ENCODE results near the gene SAMD14.
A peak's percentile ranks its signal among the peaks of the same experiment; 100 is the strongest.

Gene SAMD14

DNA sequence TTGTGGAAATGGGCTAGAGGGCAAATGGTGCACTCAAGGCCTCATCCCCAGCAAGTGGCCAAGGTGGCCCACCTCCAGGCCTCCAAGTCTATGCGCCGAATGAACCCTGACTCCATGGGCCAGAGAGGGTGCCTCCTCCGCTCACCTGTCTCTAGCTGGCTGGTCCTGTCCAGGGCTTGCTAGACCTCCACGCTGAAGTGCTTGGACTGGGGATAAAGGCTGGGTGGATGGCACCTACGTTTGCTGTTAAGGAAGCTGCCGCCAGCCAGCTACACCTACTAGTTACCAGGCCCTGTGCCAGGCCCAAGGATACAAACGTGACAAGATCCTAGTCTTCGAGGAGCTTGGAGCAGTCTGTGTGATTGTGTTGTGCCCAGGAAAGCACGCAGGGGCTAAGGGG lies 35.1 kb upstream of the SAMD14 start:
- no peak for DNase-seq (ENCODE audit: low read depth in 2 of 2)

DNA sequence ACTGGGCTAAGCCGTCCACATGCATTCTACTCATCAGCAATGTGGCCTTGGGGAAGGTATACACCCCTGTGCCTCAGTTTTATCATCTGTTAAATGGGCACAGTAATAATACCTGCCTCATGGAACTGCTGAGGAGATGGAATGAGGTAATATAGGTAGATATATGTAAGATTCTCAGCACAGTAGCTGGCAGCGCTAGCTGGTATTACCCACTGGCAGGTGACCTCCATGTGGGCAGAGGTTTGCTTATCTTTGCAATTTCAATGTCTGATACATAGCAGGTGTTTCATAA lies 34.7 kb upstream of the SAMD14 start:
- no peak for DNase-seq (ENCODE audit: low read depth in 2 of 2)

DNA sequence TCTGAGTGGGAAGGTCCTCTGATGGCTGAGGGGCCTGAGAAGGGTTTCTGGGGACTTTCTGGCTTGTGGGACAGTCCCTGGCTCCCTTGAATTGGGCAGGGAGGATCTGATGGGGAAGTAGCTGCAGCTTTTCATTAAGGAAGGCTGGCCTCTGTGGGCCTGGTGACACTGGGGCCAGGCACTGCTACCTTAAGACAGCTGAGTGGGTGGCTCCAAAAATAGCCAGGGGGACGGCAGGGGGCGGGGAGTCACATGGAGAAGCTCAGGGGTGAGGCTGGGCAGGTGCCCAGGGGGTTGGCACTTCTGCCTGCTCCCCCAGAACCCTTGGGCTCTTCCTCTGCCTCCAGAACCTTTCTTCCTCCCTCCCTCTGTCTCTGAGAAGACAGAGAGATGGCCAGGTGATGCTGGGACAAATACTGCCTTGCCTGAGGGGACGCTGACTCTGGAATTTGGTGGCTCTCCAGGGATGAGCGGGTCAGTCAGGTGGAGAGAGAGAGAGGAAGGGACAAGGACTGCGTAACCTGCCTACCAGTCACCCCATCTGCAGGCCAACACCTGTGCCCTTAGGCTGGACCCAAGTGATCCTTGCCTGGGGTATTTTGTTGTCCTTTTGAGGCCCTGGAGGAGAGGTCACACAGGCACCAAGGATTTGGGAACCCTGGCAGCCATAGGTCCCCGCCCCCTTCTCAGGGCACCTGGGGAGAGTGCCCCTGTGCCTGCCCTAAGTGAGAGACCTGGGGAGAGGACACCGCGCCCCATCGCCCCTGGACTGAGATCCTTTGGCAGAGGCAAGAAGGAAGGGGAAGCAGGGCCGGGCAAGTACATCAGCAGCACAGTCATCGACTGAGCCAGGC lies 34.1 kb upstream of the SAMD14 start:
- DNase-seq (ENCODE audit: low read depth in 2 of 2), result no peak

DNA sequence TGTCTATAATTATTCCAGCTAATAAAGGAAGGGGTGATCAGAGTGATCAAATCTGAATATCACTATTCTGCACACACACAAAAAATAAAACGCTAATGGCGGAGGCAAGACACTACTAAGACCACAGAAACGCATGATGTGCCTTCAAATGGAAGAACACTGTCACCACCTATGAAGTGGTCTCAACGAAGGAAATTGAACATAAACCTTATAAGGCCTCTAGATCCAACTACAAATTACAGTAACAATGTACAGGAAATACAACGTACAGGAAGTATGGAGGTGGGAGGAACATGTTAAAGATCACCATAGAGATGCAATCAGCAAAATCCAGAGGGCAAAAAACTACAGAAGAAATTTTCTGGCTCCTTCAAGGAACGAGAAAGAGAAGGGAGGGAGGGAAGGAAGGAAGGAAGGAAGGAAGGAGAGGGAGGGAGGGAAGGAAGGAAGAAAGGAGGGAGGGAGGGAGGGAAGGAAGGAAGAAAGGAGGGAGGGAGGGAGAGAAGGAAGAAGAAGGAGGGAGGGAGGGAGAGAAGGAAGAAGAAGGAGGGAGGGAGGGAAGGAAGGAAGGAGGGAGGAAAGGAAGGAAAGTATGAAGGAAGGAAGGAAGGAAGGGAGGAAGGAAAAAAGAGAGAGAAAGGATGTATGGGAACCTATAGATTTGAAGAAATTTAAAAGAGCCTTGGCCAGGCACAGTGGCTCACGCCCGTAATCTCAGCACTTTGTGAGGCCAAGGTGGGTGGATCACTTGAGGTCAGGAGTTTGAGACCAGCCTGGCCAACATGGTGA lies 32.7 kb upstream of the SAMD14 start:
- no peak for DNase-seq (ENCODE audit: low read depth in 2 of 2)

DNA sequence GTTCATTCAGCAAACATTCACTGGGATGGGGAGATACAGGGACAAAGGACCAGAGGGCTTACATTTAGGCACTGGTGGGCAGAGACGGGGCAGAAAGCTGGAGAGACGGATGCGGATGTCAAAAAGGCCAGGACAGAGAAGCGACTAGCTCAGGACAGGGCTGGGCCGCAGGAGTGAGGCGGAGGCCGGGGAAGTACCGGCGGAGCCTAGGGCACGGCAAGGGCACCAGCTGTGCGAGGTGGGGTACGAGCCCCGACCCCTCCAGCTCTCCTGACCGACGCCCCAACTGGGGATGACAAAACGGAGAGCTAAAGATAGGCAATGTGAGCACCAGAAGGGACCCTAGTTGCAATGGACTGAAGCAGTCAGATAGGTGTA lies 31.9 kb upstream of the SAMD14 start:
- DNase-seq (ENCODE audit: low read depth in 2 of 2), result no peak

DNA sequence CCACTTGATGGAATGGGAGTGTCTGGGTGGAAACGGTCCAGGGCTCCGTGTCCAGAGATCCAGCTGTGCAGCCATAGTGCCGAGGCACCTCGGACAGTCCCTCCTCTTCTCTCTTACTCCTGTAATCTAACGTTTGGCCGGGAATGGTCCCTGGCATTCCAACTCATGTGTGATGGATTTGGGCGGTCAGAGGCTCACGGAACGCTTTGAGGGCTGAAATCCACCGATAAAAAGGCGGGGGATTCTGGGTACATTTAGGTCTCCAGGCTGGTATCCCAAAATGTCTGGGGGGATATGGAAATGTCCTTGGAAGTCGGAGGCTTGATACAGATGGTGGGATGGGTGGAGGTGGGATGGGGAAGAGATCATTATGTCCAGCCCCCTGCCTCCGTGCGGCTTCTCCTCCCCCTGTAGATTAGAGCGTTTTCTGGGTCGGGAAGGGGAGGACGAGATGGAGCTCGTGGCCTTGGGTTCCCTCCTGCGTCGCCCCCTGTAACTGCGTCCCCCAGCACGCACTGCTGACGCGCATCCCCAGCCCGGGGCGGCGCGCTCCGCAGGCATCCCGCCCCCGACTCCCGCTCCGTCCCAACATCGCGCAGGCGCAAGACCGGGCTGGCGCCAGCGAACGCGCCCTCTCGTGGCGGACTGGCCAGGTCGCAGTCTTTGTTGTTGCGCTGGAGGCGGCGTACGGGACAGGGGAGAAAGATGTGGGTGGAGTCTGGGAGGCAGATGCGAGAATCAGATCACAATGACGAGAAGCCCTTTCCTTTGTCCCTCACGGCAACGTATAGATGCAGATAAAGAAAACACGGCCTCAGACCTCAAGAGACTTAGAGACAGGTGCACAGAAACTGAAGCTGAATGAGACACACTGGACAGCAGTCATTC lies 31.3 kb upstream of the SAMD14 start:
- peak; percentile 87 to 91 for DNase-seq (ENCODE audit: low read depth in 2 of 2)

DNA sequence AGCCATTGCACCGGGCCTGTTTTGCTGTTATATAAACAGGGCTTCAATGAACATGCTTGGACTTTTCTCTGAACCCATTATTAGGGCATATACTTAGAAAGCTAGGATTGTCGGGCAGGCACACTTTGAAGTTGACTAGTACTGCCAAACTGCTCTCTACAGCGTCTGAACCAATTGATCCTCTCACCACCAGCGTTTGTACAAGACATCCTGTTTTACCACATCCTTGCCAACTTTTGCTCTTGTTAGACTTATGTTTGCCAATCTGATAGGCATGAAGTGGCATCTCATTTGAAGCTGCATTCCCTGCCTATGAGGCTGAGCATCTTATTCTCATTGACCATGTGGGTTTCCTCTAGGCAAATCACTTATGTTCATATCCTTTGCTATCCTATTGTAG lies 27.9 kb upstream of the SAMD14 start:
- DNase-seq (ENCODE audit: low read depth in 2 of 2), result no peak

DNA sequence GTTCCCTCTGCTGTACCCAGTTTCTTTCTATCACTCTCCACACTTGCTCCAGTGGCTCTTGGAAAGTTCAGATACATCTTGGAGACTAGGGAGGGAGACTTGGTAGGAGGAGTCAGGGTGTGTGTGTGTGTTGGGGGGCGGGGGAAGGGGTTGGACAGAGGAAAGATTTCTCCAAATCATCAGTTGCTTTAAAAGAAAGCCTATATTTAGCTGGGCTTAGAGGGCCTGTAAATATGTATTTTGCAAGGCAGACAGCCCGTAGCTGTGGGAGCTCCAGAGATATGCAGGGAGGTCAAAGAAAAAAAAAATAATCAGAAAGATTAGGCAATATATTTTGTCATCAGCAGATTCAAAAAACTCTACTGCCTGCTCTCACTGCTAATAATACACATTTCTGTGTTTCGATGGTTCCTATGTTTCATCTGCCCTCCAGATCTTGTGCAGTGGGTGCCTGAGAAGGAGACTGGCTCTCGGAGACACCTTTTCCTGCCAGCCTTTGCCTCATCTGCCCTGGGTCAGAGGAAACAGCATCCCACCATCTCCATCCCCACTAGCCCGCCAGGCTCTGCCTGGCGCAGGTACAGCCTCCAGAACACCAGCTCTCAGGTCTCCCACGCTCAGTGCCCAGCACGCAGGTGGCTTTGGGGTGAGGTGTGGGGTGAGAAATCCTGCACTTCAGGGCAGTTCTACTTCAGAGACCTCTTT lies 25.3 kb upstream of the SAMD14 start:
- DNase-seq (ENCODE audit: low read depth in 2 of 2), result no peak

DNA sequence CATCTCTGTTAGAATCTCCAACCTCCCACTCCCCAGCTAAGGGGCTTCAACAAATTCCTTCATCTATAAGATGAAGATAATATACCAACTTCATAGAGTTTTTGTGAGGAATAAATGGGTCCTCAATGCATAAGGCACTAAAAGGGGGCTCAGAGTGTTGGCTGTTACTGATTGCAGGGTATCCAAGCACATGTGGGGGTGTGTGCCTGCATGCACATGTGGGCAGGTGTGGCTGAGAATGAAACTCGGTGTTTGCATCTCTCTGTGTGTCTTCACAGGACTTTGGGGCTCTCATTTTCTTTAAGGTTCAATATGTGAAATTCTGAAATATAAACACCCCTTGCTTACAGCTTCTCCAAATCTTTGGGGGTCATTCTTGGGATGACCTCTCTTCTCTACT lies 24.6 kb upstream of the SAMD14 start:
- no peak for DNase-seq (ENCODE audit: low read depth in 2 of 2)

DNA sequence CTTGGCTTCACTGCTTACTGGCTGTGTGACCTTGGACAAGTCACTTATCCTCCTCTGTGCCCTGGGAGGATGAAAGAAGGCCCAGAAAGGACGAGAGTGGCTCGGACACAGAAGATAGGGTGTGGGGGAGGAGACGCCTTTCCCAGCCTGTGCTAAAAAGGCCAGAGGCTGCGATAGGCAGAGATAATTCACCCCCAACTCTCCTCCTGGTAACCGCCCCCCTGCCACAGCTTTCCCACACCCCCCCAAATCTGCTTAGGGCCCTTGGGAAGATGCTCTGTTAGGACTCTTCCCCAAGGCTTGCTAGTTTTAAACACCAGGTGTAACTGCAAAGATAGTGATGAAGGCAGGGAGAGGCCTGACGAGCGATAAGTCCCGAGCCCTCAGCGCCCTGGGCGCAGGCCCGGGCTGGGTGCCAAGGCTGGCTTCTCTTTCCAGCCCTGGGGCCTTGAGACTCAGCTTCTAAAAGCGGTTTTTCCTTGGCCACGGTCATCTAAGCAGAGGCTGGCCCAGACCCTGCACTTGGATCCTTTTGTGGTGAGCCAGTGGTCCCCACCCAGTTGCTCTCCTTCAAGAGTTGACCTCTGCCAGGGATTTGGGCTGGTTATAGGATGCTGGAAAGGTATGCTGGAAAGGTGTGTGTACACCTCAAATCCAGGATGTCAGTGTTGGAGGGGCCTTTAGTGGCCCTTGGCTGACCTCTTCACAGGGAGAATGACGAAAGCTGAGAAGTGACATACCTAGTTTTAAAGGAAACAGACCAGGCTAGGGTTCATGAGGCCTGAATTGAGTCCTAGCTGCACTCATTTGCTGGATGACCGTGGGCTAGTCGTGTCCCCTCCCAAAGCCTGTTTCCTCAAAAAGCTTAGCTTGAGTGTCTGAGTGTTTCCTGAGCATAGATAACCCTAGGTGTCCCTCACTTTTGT lies 24.0 kb upstream of the SAMD14 start:
- no peak for DNase-seq (ENCODE audit: low read depth in 2 of 2)

DNA sequence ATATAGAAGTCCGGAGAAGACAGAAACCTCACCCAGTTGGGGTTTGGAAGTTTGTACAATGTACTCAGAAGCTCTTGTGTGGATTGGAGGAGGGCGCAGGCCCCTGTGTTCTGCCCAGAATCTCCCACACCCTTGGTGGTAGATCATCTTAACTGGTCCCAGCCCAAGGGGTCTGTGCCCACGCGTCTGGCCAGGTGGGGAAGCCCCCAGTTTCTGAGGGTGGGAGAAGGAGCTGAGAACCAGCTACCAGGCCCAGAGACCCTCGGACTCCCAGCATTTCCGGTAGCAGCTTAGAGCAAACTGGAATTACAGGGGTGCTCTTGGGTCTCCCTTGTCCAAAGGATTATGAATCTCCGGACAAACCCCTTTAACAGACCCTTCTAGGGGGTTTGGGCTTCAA lies 22.8 kb upstream of the SAMD14 start:
- DNase-seq (ENCODE audit: low read depth in 2 of 2), result no peak

DNA sequence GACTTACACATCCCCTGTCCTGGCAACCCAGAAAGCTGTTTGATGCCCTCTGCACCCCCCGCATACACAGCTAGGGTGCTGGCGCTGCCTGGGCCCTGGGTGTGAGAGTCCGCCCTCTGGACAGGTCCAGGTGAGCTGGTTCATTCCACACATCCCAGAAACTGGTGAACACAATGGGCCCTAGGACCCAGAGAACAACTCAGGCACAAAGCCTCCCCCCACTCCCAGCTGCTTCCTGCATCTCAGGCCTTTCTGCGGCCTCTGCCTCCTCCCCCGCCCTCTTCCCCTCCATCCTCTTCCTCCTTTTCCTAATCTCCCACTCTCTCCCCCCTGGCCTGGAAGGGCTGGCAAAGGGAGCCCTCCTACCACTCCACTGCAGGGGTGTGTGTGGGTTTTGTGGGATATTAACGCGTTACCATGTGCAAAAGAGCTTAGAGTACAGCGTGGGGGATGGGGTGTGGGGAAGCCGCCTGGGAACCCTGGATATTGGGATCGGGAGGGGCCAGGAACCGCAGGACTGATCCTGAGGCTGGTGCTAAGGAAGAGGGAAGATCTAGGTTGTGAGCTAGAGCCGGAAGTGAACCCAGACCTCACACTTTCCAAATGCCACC lies 22.1 kb upstream of the SAMD14 start:
- no peak for DNase-seq (ENCODE audit: low read depth in 2 of 2)

DNA sequence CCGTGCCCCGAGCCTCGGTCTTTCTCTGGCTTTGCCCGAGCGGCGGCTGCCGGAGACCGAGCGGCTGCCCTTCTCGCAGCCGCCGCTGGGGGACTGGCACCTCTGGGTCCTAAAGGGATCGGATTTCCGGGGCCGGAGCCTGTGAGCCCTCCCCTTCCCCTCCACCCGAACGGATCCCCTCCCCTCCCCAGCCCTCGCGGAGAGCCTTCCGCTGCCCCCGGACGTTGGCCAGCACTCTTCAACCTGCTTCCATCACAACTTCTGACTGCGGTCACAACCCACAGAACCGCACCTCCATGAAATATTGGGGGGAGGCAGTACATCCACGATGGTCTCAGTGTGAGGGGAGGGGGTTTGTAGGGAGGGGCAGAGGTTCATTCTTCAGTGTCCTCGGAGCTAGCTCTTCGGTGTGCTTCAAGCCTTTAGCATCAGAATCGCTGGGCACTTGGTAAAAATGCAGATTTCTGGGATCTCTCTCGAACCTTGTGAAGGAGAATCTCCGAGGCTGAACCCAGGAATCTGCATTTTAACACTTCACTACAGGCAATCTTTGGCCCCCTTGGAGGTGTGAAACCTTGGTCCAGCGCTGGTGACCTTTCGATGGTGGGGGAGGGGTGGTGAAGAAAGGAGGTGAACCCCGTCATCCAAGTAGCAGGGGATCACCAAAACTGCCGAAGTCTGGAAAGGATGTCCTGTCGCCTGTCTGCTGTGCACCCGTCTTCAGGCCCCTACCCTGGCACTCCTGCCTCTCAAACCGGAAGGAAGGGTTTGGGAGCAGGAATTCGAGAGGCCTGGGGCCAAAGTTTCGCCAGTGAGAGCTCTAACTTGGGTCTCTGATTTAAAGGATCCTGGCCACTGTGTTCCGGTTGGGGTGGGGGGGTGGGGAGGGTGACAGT lies 21.3 kb upstream of the SAMD14 start:
- DNase-seq (ENCODE audit: low read depth in 2 of 2), result peak; percentile 67 to 74

DNA sequence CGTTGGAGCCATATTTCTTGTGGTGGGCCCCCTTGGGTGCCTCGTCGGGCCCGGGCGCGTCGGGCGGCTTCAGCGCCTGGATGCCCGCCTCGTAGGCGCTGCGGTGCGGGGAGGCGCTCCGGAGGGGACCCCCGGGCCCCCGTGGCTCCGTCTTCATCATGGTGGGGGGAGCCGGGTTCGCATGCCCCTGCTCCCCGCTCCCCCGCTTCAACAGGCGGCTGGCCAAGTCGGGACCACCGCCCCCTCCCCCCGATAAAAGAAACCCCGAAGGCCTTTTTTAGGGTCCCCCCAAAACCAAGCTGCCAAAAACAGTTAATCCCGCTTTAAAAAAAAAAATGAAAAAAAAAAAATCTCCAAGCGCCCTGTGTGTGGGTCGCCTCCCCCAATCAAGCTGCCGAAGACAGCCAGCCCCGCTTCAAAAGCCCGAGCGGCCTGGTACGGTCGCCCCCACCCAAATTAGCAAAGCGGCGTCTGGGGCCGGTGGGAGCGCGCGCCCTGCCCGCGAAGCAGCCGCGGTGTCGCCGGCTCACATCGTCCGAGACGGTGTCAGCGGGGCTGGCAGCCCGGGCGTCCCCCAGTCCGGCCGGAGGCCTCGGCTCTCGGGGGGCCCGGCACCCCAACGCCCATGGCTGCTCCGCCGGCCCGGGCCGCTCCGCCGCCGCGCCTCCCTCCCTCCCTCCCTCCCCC lies 20.5 kb upstream of the SAMD14 start, which contains the start of gene PPP1R9B:
Gene PPP1R9B, minus strand, starts transcription at position 324 of the 687 bp plus-strand sequence. Its CDS starts 164 bp downstream, at position 160.
- DNase-seq (ENCODE audit: low read depth in 2 of 2), result no peak

DNA sequence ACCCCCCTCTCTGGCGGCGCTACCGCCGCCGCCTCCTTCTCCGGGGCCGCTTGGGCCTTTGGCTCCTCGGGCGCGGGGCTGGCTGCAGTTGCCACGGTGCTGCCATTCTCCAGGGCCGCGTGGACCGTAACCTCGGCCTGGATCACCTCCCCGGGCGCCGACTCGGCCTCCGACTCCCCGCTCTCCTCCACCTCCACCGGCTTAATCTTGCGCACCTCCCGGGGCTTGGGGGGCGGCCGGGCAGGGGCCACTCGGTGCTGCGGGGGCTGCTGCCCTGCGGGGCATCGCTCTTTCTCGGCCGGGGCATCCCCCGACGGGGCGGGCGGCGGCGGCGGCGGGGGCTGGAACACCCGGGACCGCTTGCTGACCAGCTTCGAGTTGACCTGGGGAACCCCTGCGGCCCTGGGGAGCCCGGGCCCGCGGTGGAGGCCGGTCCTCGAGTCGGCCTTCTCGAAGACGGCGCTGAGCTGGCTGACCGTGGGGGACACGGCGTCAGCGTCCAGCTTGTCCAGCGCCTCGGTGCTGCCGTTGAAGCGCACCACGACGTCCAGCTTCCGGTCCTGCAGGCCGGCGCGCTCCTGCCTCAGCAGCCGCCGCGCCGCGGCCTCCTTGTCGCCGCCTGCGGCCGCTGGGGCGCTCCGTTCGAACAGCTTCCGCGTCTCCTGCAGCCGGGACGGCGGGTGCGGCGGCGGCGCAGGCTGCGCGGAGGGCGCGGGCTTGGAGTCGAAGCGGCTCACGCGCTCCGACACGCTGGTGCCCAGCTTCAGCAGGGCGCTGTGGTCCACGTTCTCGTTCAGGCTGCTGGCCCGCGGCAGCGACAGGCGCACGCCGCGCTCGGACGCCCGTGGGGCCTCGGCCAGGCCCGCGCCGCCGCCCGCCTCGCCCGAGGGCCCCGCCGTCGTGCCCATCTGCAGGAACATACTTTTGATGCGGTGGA lies 19.7 kb upstream of the SAMD14 start:
- DNase-seq (ENCODE audit: low read depth in 2 of 2), result no peak

DNA sequence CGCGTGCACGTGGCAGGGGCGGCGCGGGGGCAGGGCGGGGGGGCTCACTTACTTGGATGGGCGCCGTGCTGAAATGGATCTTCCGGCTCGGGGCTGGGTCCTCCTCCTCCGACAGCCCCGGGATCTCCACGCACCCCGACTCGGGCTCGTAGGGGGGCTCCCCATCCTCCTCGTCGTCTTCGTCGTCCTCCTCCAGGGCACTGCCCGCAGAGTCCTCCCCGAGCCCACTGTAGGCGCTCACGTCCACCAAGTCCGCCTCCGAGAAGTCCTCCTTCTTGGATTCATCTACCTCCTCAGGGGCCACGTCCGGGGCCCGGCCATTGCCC lies 19.1 kb upstream of the SAMD14 start:
- no peak for DNase-seq (ENCODE audit: low read depth in 2 of 2)
